SK-N-SH (cell line): ENCODE results near the gene SGTA. TPM values are rescaled to one million over a fixed set of nuclear protein-coding genes. Genes with fewer than 3 reads are reported as not detected.

Source experiments
- CTCF ChIA-PET: fragments of 300-600, 350-600 bp; formaldehyde crosslinking; extraction: SDS; loops from one replicate; lab custom pipeline; 2021; lab: Yijun Ruan, JAX
- POLR2A ChIA-PET: fragments of 350-600 bp; sonication (Branson Sonifier 250); formaldehyde crosslinking; extraction: SDS; loops from one replicate; lab custom pipeline; 2020; ENCODE audit warnings: antibody characterized with exemption, inconsistent platforms; lab: Yijun Ruan, JAX
- DNase-seq: peaks from one replicate; pipeline ENCODE4 v3.0.0; 2012
- H2AFZ ChIP-seq: fragments of 200-600 bp; sonication (generic); 2 replicates; pipeline ENCODE4 v1.8.1; 2016; ENCODE audit warnings: antibody characterized with exemption, mild to moderate bottlenecking, low read depth
- H3F3A ChIP-seq: fragments of 200-600 bp; sonication (generic); replicated peaks from 2 replicates; pipeline ENCODE3; 2016; ENCODE audit warnings: antibody characterized with exemption, mild to moderate bottlenecking; ENCODE audit not compliant: insufficient read depth
- H3K27ac ChIP-seq, 2 experiments: fragments of 200-500 bp in 1 of 2; fragments of 200-600 bp in 1 of 2; sonication (Bioruptor generic) in 1 of 2; sonication (generic), shearing (Covaris generic) in 1 of 2; 2 replicates each; pipeline versions ENCODE4 v1.5.1 to v1.6.1; 2014 to 2016; ENCODE audit warnings: low read depth in 2 of 2, inconsistent platforms in 1 of 2, low read length in 1 of 2, mild to moderate bottlenecking in 1 of 2, mixed read lengths in 1 of 2
- H3K27me3 ChIP-seq: fragments of 200-600 bp; sonication (generic), shearing (Covaris generic); 2 replicates; pipeline ENCODE4 v1.6.1; 2016; ENCODE audit warnings: mixed run types; ENCODE audit not compliant: insufficient read depth
- H3K36me3 ChIP-seq, 2 experiments: fragments of 200-500 bp in 1 of 2; fragments of 200-600 bp in 1 of 2; sonication (Bioruptor generic) in 1 of 2; sonication (generic) in 1 of 2; replicated peaks in 1 of 2; 2 replicates each; pipeline versions ENCODE3 to v1.5.1; 2014 to 2016; ENCODE audit warnings: low read length in 1 of 2, mild to moderate bottlenecking in 1 of 2; ENCODE audit not compliant: insufficient read depth in 2 of 2, control insufficient read depth in 1 of 2
- H3K4me1 ChIP-seq, 2 experiments: fragments of 200-500 bp in 1 of 2; fragments of 200-600 bp in 1 of 2; sonication (Bioruptor generic) in 1 of 2; sonication (generic), shearing (Covaris generic) in 1 of 2; 2 replicates each; pipeline versions ENCODE4 v1.5.1 to v1.6.1; 2014 to 2016; ENCODE audit warnings: low read depth in 1 of 2, low read length in 1 of 2, mixed run types in 1 of 2; ENCODE audit not compliant: insufficient read depth in 2 of 2, control insufficient read depth in 1 of 2
- H3K4me2 ChIP-seq: fragments of 200-600 bp; sonication (generic), shearing (Covaris generic); 2 replicates; pipeline ENCODE4 v1.6.1; 2017; ENCODE audit warnings: mixed run types
- H3K4me3 ChIP-seq, 2 experiments: fragments of 200-500 bp in 1 of 2; fragments of 200-600 bp in 1 of 2; sonication (Bioruptor generic) in 1 of 2; sonication (generic), shearing (Covaris generic) in 1 of 2; 2 replicates each; pipeline versions ENCODE4 v1.5.1 to v1.8.1; 2014 to 2016; ENCODE audit warnings: low read depth in 2 of 2, inconsistent platforms in 1 of 2, low read length in 1 of 2, mild to moderate bottlenecking in 1 of 2, mixed read lengths in 1 of 2, moderate library complexity in 1 of 2
- H3K79me2 ChIP-seq: fragments of 200-600 bp; sonication (generic); 2 replicates; pipeline ENCODE4 v1.8.1; 2017; ENCODE audit warnings: mild to moderate bottlenecking; ENCODE audit not compliant: insufficient read depth
- H3K9ac ChIP-seq: fragments of 200-600 bp; sonication (generic); 2 replicates; pipeline ENCODE4 v1.6.1; 2017; ENCODE audit warnings: mixed run types
- H3K9me2 ChIP-seq: fragments of 200-600 bp; sonication (generic); 2 replicates; pipeline ENCODE4 v1.6.1; 2017; ENCODE audit warnings: mixed run types
- H3K9me3 ChIP-seq: fragments of 200-600 bp; sonication (generic); 2 replicates; pipeline ENCODE4 v1.6.1; 2017; ENCODE audit warnings: mixed run types, mild to moderate bottlenecking, moderate library complexity
- H4K20me1 ChIP-seq: fragments of 200-600 bp; sonication (generic); 2 replicates; pipeline ENCODE4 v1.6.1; 2017; ENCODE audit warnings: mild to moderate bottlenecking, mixed run types; ENCODE audit not compliant: insufficient read depth
- ELF1 ChIP-seq: IDR thresholded peaks from 2 replicates; pipeline ENCODE4 v1.4.0; 2012
- EP300 ChIP-seq, 2 experiments: IDR thresholded peaks; 2 replicates each; pipeline versions ENCODE4 v1.4.0 to v1.6.1; 2012; ENCODE audit warnings: borderline replicate concordance in 1 of 2, low read depth in 1 of 2, low read length in 1 of 2
- FOSL2 ChIP-seq: IDR thresholded peaks from 2 replicates; pipeline ENCODE4 v1.4.0; 2012; ENCODE audit warnings: low read depth, mild to moderate bottlenecking, moderate library complexity, borderline replicate concordance
- FOXM1 ChIP-seq: IDR thresholded peaks from 2 replicates; pipeline ENCODE4 v1.4.0; 2012; ENCODE audit warnings: low read depth, mild to moderate bottlenecking
- GABPA ChIP-seq: IDR thresholded peaks from 2 replicates; pipeline ENCODE4 v1.4.0; 2012; ENCODE audit warnings: low read depth, mild to moderate bottlenecking
- GATA2 ChIP-seq: sonication (generic); formaldehyde crosslinking; IDR thresholded peaks from 2 replicates; pipeline ENCODE4 v1.5.0; 2020; ENCODE audit warnings: mild to moderate bottlenecking, missing genetic modification reagents
- MEF2A ChIP-seq: IDR thresholded peaks from 2 replicates; pipeline ENCODE4 v1.4.0; 2012; ENCODE audit warnings: low read depth, borderline replicate concordance
- MXI1 ChIP-seq: IDR thresholded peaks from 2 replicates; pipeline ENCODE4 v1.6.1; 2012; ENCODE audit warnings: mild to moderate bottlenecking, low read depth, low read length, improper control_type of control experiment
- NFIC ChIP-seq: IDR thresholded peaks from 2 replicates; pipeline ENCODE4 v1.4.0; 2012; ENCODE audit warnings: borderline replicate concordance
- POLR2AphosphoS5 ChIP-seq: IDR thresholded peaks from 2 replicates; pipeline ENCODE4 v1.6.1; 2012; ENCODE audit warnings: low read depth, low read length
- RAD21 ChIP-seq: IDR thresholded peaks from 2 replicates; pipeline ENCODE4 v1.6.1; 2012; ENCODE audit warnings: mild to moderate bottlenecking, low read length
- RFX5 ChIP-seq: IDR thresholded peaks from 2 replicates; pipeline ENCODE4 v1.6.1; 2012; ENCODE audit warnings: mild to moderate bottlenecking, improper control_type of control experiment, low read length
- SIN3A ChIP-seq: IDR thresholded peaks from 2 replicates; pipeline ENCODE4 v1.6.1; 2012; ENCODE audit warnings: low read depth, mild to moderate bottlenecking, low read length, moderate library complexity, borderline replicate concordance
- SMC3 ChIP-seq: IDR thresholded peaks from 2 replicates; pipeline ENCODE4 v1.6.1; 2012; ENCODE audit warnings: low read depth, low read length, improper control_type of control experiment
- TAF1 ChIP-seq: IDR thresholded peaks from 2 replicates; pipeline ENCODE4 v1.6.1; 2012; ENCODE audit warnings: low read depth, mild to moderate bottlenecking, low read length, moderate library complexity, borderline replicate concordance
- TCF12 ChIP-seq: IDR thresholded peaks from 2 replicates; pipeline ENCODE4 v1.4.0; 2012
- TEAD4 ChIP-seq: IDR thresholded peaks from 2 replicates; pipeline ENCODE4 v1.4.0; 2012; ENCODE audit warnings: mild to moderate bottlenecking, borderline replicate concordance; ENCODE audit not compliant: insufficient read depth
- WGBS: methylation state at CpG from one replicate; pipeline ENCODE4 v1.1.6; 2017; ENCODE audit warnings: low lambda C conversion rate; 5-methylcytosine and 5-hydroxymethylcytosine counted together
- polyA plus RNA-seq, 3 experiments: library from polyadenylated mRNA; depleted of rRNA; stranded (reverse); fragments of >200 nt; gene quantifications; 2 replicates each; pipeline ENCODE4 v1.2.3, GENCODE V29; 2012
- TF ChIP-seq, protein P1 (sequence below): fragments of 150-350 bp; IDR thresholded peaks from 2 replicates; pipeline ENCODE4 v1.6.1; 2016; ENCODE audit warnings: mild to moderate bottlenecking, low read depth, low read length
- TF ChIP-seq, protein P2 (sequence below): IDR thresholded peaks from 2 replicates; pipeline ENCODE4 v1.4.0; 2012; ENCODE audit warnings: low read depth, borderline replicate concordance
- TF ChIP-seq, protein P3 (sequence below): IDR thresholded peaks from 2 replicates; pipeline ENCODE4 v1.4.0; 2012; ENCODE audit warnings: low read depth, borderline replicate concordance

SGTA gene
- polyA plus RNA-seq, 1 of the 3 experiments (the other 2 are of a cell fraction) = 78.4 TPM

DNA sequence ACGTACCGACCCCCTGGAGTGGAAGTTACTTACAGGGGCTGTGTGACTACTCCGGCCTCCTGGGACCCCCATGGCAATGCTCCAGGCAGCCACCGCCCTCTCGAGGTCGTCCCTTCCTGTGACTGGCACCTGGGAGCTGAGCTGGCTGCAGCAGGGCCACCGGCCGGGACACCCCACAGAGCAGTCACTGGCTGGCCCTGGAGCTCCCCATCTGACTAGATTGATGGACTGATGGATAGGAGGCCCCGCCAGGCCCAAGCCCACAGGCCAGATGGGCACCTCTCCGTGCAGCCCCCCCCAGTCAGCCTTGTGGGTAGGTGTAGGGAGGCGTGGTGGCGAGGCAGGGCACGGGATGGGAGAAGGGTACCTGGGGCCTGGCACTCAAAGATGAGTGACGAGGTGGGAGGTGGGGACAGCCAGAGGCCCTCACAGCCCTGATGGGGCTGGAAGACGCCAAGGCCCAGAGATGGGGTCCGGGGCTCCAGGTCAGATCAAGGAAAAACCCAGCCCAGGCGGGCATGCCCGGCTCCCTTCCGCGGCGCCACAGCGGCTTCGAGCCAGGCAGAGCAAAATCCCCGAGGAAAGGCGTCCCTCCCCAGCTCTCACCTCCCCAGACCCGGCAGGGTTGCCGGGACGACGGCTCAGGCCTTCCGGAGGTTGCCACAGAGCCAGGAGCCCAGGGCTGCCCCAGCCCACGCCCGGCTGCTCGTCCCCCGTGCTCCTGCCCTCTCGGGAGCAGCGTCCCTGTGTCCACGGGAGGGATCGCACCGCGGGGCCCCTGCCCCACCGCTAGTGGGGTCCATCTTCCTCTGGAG, 51.7 kb downstream of the SGTA start:
- Histone ChIP-seq H3K9ac (no peak overlapping the region), H3K36me3 (peaks cover 2 to 23% of the 10 kb centered on the region in 2 experiments), H3K27ac (no peak overlapping the region), H3K4me1 (peaks cover 0 to 11% of the 10 kb centered on the region in 2 experiments; a peak in 1 of 4 replicates), H3K9me2 (no peaks in the 10 kb centered on the region), H3K9me3 (no peaks in the 10 kb centered on the region), H3K27me3 (no peaks in the 10 kb centered on the region), H2AFZ (no peak overlapping the region), H3K4me3 (no peak overlapping the region), H3F3A (no peaks in the 10 kb centered on the region), H4K20me1 (no peaks in the 10 kb centered on the region), H3K4me2 (no peak overlapping the region), H3K79me2 (peaks cover 3% of the 10 kb centered on the region; the same call in 1 of the 2 replicates)
- CTCF ChIA-PET = interaction anchor here (0.7 to 2.4 kb wide), 3 partner anchors 9 to 120 kb away, joined by 3 to 8 read pairs (median 3); no protein-coding TSS in a partner anchor
- peak; percentile 34 for DNase-seq
- WGBS = 82% methylated on average over 8 of the region's 41 CpGs
- POLR2A ChIA-PET = no interaction called here
- TF ChIP-seq FOSL2 = no peak
- TF ChIP-seq, protein P1, sequence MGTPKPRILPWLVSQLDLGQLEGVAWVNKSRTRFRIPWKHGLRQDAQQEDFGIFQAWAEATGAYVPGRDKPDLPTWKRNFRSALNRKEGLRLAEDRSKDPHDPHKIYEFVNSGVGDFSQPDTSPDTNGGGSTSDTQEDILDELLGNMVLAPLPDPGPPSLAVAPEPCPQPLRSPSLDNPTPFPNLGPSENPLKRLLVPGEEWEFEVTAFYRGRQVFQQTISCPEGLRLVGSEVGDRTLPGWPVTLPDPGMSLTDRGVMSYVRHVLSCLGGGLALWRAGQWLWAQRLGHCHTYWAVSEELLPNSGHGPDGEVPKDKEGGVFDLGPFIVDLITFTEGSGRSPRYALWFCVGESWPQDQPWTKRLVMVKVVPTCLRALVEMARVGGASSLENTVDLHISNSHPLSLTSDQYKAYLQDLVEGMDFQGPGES = no peak
- TF ChIP-seq GABPA = no peak
- no peak for TF ChIP-seq RFX5
- TF ChIP-seq, protein P2, sequence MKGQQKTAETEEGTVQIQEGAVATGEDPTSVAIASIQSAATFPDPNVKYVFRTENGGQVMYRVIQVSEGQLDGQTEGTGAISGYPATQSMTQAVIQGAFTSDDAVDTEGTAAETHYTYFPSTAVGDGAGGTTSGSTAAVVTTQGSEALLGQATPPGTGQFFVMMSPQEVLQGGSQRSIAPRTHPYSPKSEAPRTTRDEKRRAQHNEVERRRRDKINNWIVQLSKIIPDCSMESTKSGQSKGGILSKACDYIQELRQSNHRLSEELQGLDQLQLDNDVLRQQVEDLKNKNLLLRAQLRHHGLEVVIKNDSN = no peak
- no peak for TF ChIP-seq FOXM1
- TF ChIP-seq NFIC = no peak
- no peak for TF ChIP-seq MXI1

DNA sequence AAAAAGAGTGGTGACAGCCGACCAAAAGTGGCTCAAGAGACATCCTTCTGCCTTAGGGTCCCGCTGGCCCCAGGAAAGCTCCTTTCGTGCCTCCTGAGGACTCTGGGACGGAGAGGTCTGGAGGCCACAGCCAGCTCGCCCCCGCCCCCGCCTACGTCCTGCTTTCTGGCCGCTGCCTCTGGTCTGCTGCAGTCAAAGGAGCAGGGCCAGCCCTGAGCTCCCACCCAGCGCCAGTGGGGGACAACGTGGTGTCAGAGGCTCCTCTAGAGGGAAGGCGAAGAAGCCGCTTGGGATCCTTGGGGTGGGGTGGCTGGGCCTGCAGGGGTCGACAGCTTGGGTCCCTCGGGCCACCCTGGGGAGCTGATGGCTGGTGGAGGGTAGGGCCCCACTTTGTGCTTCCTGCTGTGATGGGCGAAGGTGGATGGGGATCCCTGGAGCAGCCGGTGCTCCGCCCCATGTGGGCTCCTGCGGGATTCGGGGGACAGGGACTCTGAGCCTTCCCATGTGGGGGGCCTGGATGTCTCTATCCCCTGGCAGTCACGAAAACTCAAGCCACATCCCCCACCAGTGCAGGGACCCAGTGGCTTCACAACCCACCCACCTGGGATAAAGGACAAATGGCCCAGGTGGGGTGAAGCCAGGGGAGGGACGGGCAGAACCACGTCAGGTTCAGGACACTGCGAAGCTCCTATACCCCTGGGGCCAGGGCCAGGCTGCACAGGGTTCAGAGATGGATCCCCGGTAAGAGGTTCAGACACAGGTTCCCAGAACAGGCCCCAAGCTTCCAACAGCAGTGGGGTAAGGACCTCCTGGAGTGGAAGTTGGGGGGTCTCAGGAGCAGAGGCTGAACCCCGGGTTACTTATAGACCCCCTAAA, 52.9 kb downstream of the SGTA start:
- Histone ChIP-seq H3F3A (no peaks in the 10 kb centered on the region), H3K4me2 (no peak overlapping the region), H3K27ac (no peak overlapping the region), H3K9me3 (no peaks in the 10 kb centered on the region), H3K4me3 (no peak overlapping the region), H3K9me2 (no peaks in the 10 kb centered on the region), H3K4me1 (peaks cover 0 to 11% of the 10 kb centered on the region in 2 experiments; a peak in 1 of 4 replicates), H2AFZ (no peak overlapping the region), H3K79me2 (no peaks in the 10 kb centered on the region), H3K36me3 (peaks cover 0 to 12% of the 10 kb centered on the region in 2 experiments), H3K9ac (no peak overlapping the region), H3K27me3 (no peaks in the 10 kb centered on the region), H4K20me1 (no peaks in the 10 kb centered on the region)
- ChIA-PET POLR2A (no interaction called here), CTCF (interaction anchor here (2.4 kb wide), 1 partner anchor 19 kb away, joined by 8 read pairs; no protein-coding TSS in a partner anchor)
- TF ChIP-seq POLR2AphosphoS5 (no peak), EP300 (IDR thresholded peaks at IDR 0.05; ENCODE audit: borderline replicate concordance in 1 of 2, low read depth in 1 of 2, low read length in 1 of 2) (no peak), MEF2A (no peak), TEAD4 (no peak), SMC3 (no peak), GATA2 (CRISPR knock-in tag) (no peak), ELF1 (no peak), TCF12 (no peak), MXI1 (no peak), TAF1 (no peak), RAD21 (no peak), SIN3A (no peak)
- TF ChIP-seq, protein P3, sequence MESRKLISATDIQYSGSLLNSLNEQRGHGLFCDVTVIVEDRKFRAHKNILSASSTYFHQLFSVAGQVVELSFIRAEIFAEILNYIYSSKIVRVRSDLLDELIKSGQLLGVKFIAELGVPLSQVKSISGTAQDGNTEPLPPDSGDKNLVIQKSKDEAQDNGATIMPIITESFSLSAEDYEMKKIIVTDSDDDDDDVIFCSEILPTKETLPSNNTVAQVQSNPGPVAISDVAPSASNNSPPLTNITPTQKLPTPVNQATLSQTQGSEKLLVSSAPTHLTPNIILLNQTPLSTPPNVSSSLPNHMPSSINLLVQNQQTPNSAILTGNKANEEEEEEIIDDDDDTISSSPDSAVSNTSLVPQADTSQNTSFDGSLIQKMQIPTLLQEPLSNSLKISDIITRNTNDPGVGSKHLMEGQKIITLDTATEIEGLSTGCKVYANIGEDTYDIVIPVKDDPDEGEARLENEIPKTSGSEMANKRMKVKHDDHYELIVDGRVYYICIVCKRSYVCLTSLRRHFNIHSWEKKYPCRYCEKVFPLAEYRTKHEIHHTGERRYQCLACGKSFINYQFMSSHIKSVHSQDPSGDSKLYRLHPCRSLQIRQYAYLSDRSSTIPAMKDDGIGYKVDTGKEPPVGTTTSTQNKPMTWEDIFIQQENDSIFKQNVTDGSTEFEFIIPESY = no peak
- TF ChIP-seq, protein P2 = no peak
- peak; percentile 33 for DNase-seq
- WGBS = 79% methylated on average over 6 of the region's 26 CpGs
